ENCODE results near the gene CFI.
"Not testable (repeated sequence)": the region's sequence is repeated elsewhere in the genome, so short reads cannot be mapped to it uniquely, and the experiment has no call there.

The CFI gene

GRCh38 chr4:109795059-109795458 lies 6.7 kb downstream of the CFI start:
- no peak for DNase-seq

- no peak for DNase-seq
Measured at GRCh38 chr4:109787807-109788206, 14.0 kb downstream of the CFI start.

GRCh38 chr4:109786846-109787245 lies 15.0 kb downstream of the CFI start:
- DNase-seq: no peak

GRCh38 chr4:109782092-109782491 lies 19.7 kb downstream of the CFI start:
- DNase-seq: not testable (repeated sequence)

- no peak for DNase-seq
Measured at GRCh38 chr4:109764789-109765402, 36.9 kb downstream of the CFI start.

GRCh38 chr4:109764376-109764775 lies 37.4 kb downstream of the CFI start:
- no peak for DNase-seq

- DNase-seq: no peak
Measured at GRCh38 chr4:109760682-109761081, 41.1 kb downstream of the CFI start.

GRCh38 chr4:109755656-109756055 lies 46.1 kb downstream of the CFI start:
- no peak for DNase-seq

GRCh38 chr4:109754093-109754857 lies 47.5 kb downstream of the CFI start:
- DNase-seq: no peak

GRCh38 chr4:109752525-109752924 lies 49.3 kb downstream of the CFI start:
- DNase-seq: no peak

GRCh38 chr4:109751852-109752251 lies 49.9 kb downstream of the CFI start:
- DNase-seq: no peak

- DNase-seq: no peak
Measured at GRCh38 chr4:109750652-109751244, 51.1 kb downstream of the CFI start.

- DNase-seq: no peak
Measured at GRCh38 chr4:109749388-109750082, 52.3 kb downstream of the CFI start.

- no peak for DNase-seq
Measured at GRCh38 chr4:109748114-109748513, 53.7 kb downstream of the CFI start.

- no peak for DNase-seq
Measured at GRCh38 chr4:109746728-109747127, 55.1 kb downstream of the CFI start.

- DNase-seq: no peak
Measured at GRCh38 chr4:109745830-109746229, 56.0 kb downstream of the CFI start.

GRCh38 chr4:109739547-109739946 lies 62.3 kb downstream of the CFI start:
- no peak for DNase-seq

GRCh38 chr4:109738104-109738872 lies 63.5 kb downstream of the CFI start:
- DNase-seq: no peak

GRCh38 chr4:109735566-109736365 lies 66.0 kb downstream of the CFI start:
- DNase-seq: no peak

GRCh38 chr4:109733728-109734127 lies 68.1 kb downstream of the CFI start:
- DNase-seq: no peak

GRCh38 chr4:109730619-109731545 lies 70.9 kb downstream of the CFI start:
- DNase-seq: no peak

All from CD4-positive, alpha-beta T cell treated with Interleukin-4 for 1 hour (primary cell).